ENCODE data around the gene PTPRE.

DNA sequence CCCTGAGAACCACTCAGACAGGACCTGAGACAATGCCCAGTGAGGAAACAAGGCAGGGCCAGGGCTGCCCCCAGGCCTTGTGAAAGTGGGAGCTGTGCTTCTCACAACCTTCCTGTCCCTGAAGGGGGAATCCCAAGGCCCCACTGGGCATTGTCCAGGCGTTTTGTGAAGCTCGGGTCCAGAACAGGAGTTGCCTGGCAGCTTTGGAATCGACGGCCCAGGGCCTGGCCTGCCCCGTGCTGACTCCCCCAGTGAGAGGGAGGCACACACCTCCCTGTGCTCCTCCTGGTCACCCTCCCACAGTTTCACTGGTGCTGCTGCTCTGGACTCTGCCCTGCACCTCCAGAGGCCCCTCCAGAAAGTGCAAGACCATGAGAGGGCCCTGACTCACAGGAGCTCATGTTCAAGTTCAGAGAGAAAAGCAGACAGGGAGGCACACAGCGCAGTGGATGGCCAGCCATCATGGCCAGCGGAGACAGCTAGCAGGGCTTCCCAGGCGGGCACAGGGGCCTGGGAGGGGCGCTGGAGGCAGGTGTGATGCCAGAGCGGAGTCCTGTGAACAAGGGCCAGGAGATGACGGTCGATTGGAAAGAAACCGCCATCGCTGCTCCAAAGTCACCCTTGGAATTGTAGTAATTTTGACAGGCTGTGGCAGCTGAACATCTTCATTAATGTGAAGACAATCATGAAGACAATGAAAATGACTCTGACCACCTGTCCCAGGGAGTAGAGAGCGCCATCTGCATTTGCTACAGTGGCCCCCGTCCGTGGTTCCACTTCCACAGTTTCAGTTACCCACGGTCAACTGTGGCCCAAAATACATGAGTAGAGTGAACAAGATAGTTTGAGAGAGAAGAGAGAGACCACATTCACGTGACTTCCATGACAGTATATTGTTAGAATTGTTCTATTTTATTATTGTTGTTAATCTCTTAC is 115.6 kb downstream of the PTPRE start:
- TF ChIP-seq EP300 (IDR thresholded peaks at IDR 0.05) (no peak), POLR2A (IDR thresholded peaks at IDR 0.05) (no peak)
- TF ChIP-seq, protein P1, sequence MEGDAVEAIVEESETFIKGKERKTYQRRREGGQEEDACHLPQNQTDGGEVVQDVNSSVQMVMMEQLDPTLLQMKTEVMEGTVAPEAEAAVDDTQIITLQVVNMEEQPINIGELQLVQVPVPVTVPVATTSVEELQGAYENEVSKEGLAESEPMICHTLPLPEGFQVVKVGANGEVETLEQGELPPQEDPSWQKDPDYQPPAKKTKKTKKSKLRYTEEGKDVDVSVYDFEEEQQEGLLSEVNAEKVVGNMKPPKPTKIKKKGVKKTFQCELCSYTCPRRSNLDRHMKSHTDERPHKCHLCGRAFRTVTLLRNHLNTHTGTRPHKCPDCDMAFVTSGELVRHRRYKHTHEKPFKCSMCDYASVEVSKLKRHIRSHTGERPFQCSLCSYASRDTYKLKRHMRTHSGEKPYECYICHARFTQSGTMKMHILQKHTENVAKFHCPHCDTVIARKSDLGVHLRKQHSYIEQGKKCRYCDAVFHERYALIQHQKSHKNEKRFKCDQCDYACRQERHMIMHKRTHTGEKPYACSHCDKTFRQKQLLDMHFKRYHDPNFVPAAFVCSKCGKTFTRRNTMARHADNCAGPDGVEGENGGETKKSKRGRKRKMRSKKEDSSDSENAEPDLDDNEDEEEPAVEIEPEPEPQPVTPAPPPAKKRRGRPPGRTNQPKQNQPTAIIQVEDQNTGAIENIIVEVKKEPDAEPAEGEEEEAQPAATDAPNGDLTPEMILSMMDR (IDR thresholded peaks at IDR 0.05) = no peak
